ENCODE data around the gene GPR82. TPM values are rescaled to one million over a fixed set of nuclear protein-coding genes. Genes with fewer than 3 reads are reported as not detected.

The GPR82 gene
- total RNA-seq, 1 experiment from 2014 or later: not detected

DNA sequence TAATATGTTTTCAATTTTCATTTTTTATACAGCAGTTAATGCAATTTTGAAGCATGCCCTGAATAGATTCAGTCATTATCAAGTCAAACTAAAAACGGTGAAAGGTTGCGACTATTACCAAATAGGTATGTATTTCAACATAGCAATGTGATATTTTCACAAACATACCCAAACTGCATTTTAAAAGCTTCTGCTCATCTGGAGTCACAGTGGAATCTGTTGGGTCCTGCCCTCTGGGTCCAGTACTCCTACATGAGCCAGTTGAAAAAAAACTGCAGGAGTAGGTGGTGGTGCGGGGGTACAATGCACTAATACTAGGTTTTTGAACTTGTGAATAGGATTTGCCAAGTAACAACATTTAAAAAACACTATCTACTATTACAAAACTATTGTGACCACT is 34.3 kb upstream of the GPR82 start:
- DNase-seq: no peak
- Histone ChIP-seq H3K4me2 (ENCODE audit: low read depth, low read length, poor library complexity, severe bottlenecking) (no peak overlapping the region), H3K79me2 (ENCODE audit: low read length) (no peaks in the 10 kb centered on the region), H3K27me3 (ENCODE audit: low read length) (no peaks in the 10 kb centered on the region), H3K4me1 (ENCODE audit: low read length) (no peaks in the 10 kb centered on the region), H3K9me3 (ENCODE audit: low read length) (no peaks in the 10 kb centered on the region), H2AFZ (ENCODE audit: low read length) (no peak overlapping the region), H3K4me3 (ENCODE audit: low read length) (no peak overlapping the region), H4K20me1 (ENCODE audit: insufficient read depth, low read depth, low read length) (no peaks in the 10 kb centered on the region), H3K27ac (ENCODE audit: low read length) (no peak overlapping the region), H3K9me2 (replicated peaks; ENCODE audit: insufficient read depth, low read length) (no peaks in the 10 kb centered on the region), H3K9ac (ENCODE audit: low read length) (no peak overlapping the region), H3K36me3 (ENCODE audit: insufficient read depth, low read length) (no peaks in the 10 kb centered on the region)

DNA sequence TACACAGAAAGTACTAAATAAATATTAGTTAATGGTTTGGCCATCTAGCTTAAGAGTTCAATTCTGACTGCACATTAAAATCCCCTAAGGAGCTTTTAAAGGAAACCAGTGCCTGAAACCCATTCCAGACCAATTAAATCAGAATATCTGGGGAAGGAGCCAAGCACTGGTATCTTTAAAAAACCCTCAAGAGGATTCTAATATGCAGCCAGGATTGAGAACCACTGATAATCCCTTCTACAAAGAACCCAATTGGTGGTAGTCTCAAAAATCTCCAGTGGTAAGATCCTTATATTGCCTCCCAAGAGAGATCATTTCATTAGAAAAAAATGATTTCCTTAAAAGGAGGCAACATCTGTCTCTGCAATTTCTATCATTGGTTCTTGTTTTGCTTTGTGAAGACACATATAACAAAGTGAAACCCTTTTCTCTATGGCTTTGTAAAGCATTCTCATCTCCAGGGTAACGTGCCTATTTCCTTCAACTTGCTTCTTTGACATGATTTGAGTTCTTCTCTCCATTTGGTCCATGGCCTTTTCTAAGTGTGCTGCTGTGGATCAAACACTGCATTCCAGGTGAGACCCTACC is 31.7 kb upstream of the GPR82 start:
- DNase-seq: no peak
- no peak overlapping the region for H3K27ac ChIP-seq (ENCODE audit: low read length)
- H3K4me3 ChIP-seq (ENCODE audit: low read length): no peak overlapping the region
- no peaks in the 10 kb centered on the region for H3K9me3 ChIP-seq (ENCODE audit: low read length)
- no peaks in the 10 kb centered on the region for H3K27me3 ChIP-seq (ENCODE audit: low read length)
- H3K79me2 ChIP-seq (ENCODE audit: low read length): no peaks in the 10 kb centered on the region
- no peaks in the 10 kb centered on the region for H3K36me3 ChIP-seq (ENCODE audit: insufficient read depth, low read length)
- no peak overlapping the region for H3K4me2 ChIP-seq (ENCODE audit: low read depth, low read length, poor library complexity, severe bottlenecking)
- no peaks in the 10 kb centered on the region for H4K20me1 ChIP-seq (ENCODE audit: insufficient read depth, low read depth, low read length)
- H3K9ac ChIP-seq (ENCODE audit: low read length): no peak overlapping the region
- no peak overlapping the region for H2AFZ ChIP-seq (ENCODE audit: low read length)
- no peaks in the 10 kb centered on the region for H3K4me1 ChIP-seq (ENCODE audit: low read length)
- no peaks in the 10 kb centered on the region for H3K9me2 ChIP-seq (replicated peaks; ENCODE audit: insufficient read depth, low read length)

- Histone ChIP-seq H3K27me3 (ENCODE audit: low read length) (no peaks in the 10 kb centered on the region), H3K4me1 (ENCODE audit: low read length) (no peaks in the 10 kb centered on the region), H3K9ac (ENCODE audit: low read length) (no peak overlapping the region), H3K27ac (ENCODE audit: low read length) (no peak overlapping the region), H3K9me3 (ENCODE audit: low read length) (no peaks in the 10 kb centered on the region), H3K4me2 (ENCODE audit: low read depth, low read length, poor library complexity, severe bottlenecking) (no peak overlapping the region), H4K20me1 (ENCODE audit: insufficient read depth, low read depth, low read length) (no peaks in the 10 kb centered on the region), H3K36me3 (ENCODE audit: insufficient read depth, low read length) (no peaks in the 10 kb centered on the region), H3K9me2 (replicated peaks; ENCODE audit: insufficient read depth, low read length) (no peaks in the 10 kb centered on the region), H2AFZ (ENCODE audit: low read length) (no peak overlapping the region), H3K79me2 (ENCODE audit: low read length) (no peaks in the 10 kb centered on the region), H3K4me3 (ENCODE audit: low read length) (no peak overlapping the region)
- DNase-seq: no peak
These were observed 31.0 kb upstream of the GPR82 start for GRCh38 chrX:41693024-41693423.

DNA sequence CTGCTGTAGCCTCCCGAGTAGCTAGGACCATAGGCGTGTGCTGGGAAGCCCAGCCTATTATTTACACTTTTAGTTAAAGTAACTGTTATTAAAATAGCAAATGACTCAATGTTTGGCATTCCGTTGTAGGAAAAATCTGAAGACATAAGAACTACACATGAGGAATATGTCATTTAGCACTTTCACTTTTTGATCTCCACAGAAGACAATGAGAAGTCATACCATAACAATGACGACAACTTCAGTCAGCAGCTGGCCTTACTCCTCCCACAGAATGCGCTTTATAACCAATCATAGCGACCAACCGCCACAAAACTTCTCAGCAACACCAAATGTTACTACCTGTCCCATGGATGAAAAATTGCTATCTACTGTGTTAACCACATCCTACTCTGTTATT is 28.6 kb upstream of the GPR82 start:
- H3K27me3 ChIP-seq (ENCODE audit: low read length): no peaks in the 10 kb centered on the region
- H3K4me3 ChIP-seq (ENCODE audit: low read length): no peak overlapping the region
- H4K20me1 ChIP-seq (ENCODE audit: insufficient read depth, low read depth, low read length): no peaks in the 10 kb centered on the region
- H3K9me3 ChIP-seq (ENCODE audit: low read length): no peaks in the 10 kb centered on the region
- DNase-seq: no peak
- no peak overlapping the region for H2AFZ ChIP-seq (ENCODE audit: low read length)
- H3K9ac ChIP-seq (ENCODE audit: low read length): no peak overlapping the region
- no peak overlapping the region for H3K4me2 ChIP-seq (ENCODE audit: low read depth, low read length, poor library complexity, severe bottlenecking)
- no peaks in the 10 kb centered on the region for H3K9me2 ChIP-seq (replicated peaks; ENCODE audit: insufficient read depth, low read length)
- no peak overlapping the region for H3K27ac ChIP-seq (ENCODE audit: low read length)
- H3K36me3 ChIP-seq (ENCODE audit: insufficient read depth, low read length): no peaks in the 10 kb centered on the region
- H3K4me1 ChIP-seq (ENCODE audit: low read length): no peaks in the 10 kb centered on the region
- H3K79me2 ChIP-seq (ENCODE audit: low read length): no peaks in the 10 kb centered on the region

- Histone ChIP-seq H3K36me3 (ENCODE audit: insufficient read depth, low read length) (no peaks in the 10 kb centered on the region), H3K4me1 (ENCODE audit: low read length) (peaks cover 11% of the 10 kb centered on the region), H2AFZ (ENCODE audit: low read length) (no peak overlapping the region), H3K9me2 (replicated peaks; ENCODE audit: insufficient read depth, low read length) (no peaks in the 10 kb centered on the region), H3K79me2 (ENCODE audit: low read length) (no peaks in the 10 kb centered on the region), H3K9me3 (ENCODE audit: low read length) (no peaks in the 10 kb centered on the region), H3K27ac (ENCODE audit: low read length) (no peak overlapping the region), H3K4me2 (ENCODE audit: low read depth, low read length, poor library complexity, severe bottlenecking) (no peak overlapping the region), H3K4me3 (ENCODE audit: low read length) (no peak overlapping the region), H3K9ac (ENCODE audit: low read length) (no peak overlapping the region), H3K27me3 (ENCODE audit: low read length) (no peaks in the 10 kb centered on the region), H4K20me1 (ENCODE audit: insufficient read depth, low read depth, low read length) (no peaks in the 10 kb centered on the region)
- DNase-seq: no peak
These were observed 20.4 kb upstream of the GPR82 start for GRCh38 chrX:41703574-41704029.

DNA sequence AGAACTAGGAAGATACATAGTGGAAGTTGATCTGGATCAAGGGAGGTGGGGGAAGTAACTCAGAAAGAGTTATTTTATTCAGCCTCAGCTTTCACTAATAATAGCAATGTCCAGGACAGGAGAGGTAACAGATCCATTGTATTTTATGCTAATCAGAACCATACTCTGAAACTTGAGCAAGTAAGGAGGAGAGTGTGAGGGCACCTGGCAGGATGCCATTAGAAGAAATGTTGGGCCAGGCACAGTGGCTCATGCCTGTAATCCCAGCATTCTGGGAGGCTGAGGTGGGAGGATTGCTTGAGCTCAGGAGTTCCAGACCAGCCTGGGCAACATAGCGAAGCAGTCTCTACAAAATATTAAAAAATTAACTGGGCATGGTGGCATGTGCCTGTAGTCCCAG is 18.9 kb upstream of the GPR82 start:
- Histone ChIP-seq H3K4me1 (ENCODE audit: low read length) (peaks cover 11% of the 10 kb centered on the region), H3K4me2 (ENCODE audit: low read depth, low read length, poor library complexity, severe bottlenecking) (no peak overlapping the region), H3K9me3 (ENCODE audit: low read length) (no peaks in the 10 kb centered on the region), H4K20me1 (ENCODE audit: insufficient read depth, low read depth, low read length) (no peaks in the 10 kb centered on the region), H2AFZ (ENCODE audit: low read length) (no peak overlapping the region), H3K27ac (ENCODE audit: low read length) (no peak overlapping the region), H3K79me2 (ENCODE audit: low read length) (no peaks in the 10 kb centered on the region), H3K9me2 (replicated peaks; ENCODE audit: insufficient read depth, low read length) (no peaks in the 10 kb centered on the region), H3K27me3 (ENCODE audit: low read length) (no peaks in the 10 kb centered on the region), H3K9ac (ENCODE audit: low read length) (no peak overlapping the region), H3K4me3 (ENCODE audit: low read length) (no peak overlapping the region), H3K36me3 (ENCODE audit: insufficient read depth, low read length) (no peaks in the 10 kb centered on the region)
- no peak for DNase-seq

- Histone ChIP-seq H2AFZ (ENCODE audit: low read length) (no peak overlapping the region), H3K79me2 (ENCODE audit: low read length) (no peaks in the 10 kb centered on the region), H4K20me1 (ENCODE audit: insufficient read depth, low read depth, low read length) (no peaks in the 10 kb centered on the region), H3K9me2 (replicated peaks; ENCODE audit: insufficient read depth, low read length) (no peaks in the 10 kb centered on the region), H3K9me3 (ENCODE audit: low read length) (no peaks in the 10 kb centered on the region), H3K4me2 (ENCODE audit: low read depth, low read length, poor library complexity, severe bottlenecking) (peak overlapping the region; percentile 6), H3K4me1 (ENCODE audit: low read length) (peaks cover 11% of the 10 kb centered on the region), H3K4me3 (ENCODE audit: low read length) (no peak overlapping the region), H3K36me3 (ENCODE audit: insufficient read depth, low read length) (no peaks in the 10 kb centered on the region), H3K27me3 (ENCODE audit: low read length) (no peaks in the 10 kb centered on the region), H3K27ac (ENCODE audit: low read length) (peak overlapping the region; percentile 25; the same call in 1 of the 2 replicates), H3K9ac (ENCODE audit: low read length) (no peak overlapping the region)
- peak; percentile 53 for DNase-seq
These were observed 18.2 kb upstream of the GPR82 start for GRCh38 chrX:41705680-41706374.

DNA sequence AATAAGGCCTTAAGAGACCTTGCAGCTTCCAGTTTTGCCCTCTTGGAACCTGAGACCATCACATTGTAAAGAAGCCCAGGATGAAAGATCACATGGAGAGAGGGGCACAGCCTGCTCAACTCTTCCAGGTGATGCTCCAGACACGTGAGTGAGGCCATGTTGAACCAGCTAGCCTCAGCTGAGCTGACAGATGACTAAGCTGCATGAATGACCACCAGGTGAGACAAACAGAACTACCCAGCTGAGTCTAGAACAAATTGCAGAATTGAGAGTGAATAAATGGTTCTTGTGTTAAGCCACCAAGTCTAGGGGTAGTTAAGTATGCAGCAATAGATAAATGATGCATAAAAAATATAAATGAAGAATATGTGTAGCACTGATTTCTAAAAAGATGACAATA is 16.8 kb upstream of the GPR82 start:
- Histone ChIP-seq H2AFZ (ENCODE audit: low read length) (no peak overlapping the region), H3K9ac (ENCODE audit: low read length) (no peak overlapping the region), H3K27ac (ENCODE audit: low read length) (no peak overlapping the region), H3K4me1 (ENCODE audit: low read length) (peaks cover 11% of the 10 kb centered on the region), H3K36me3 (ENCODE audit: insufficient read depth, low read length) (no peaks in the 10 kb centered on the region), H3K27me3 (ENCODE audit: low read length) (no peaks in the 10 kb centered on the region), H4K20me1 (ENCODE audit: insufficient read depth, low read depth, low read length) (no peaks in the 10 kb centered on the region), H3K9me2 (replicated peaks; ENCODE audit: insufficient read depth, low read length) (no peaks in the 10 kb centered on the region), H3K79me2 (ENCODE audit: low read length) (no peaks in the 10 kb centered on the region), H3K4me3 (ENCODE audit: low read length) (no peak overlapping the region), H3K9me3 (ENCODE audit: low read length) (no peaks in the 10 kb centered on the region), H3K4me2 (ENCODE audit: low read depth, low read length, poor library complexity, severe bottlenecking) (no peak overlapping the region)
- no peak for DNase-seq

Measured in Karpas-422 (cell line).